HepG2 (cell line): ENCODE measurements around the gene RPL3.

Experiments
- CTCF ChIP-seq: sonication (generic); formaldehyde crosslinking; IDR thresholded peaks from 2 replicates; pipeline ENCODE4 v1.5.0; 2020; ENCODE audit warnings: mild to moderate bottlenecking, missing genetic modification reagents, moderate library complexity
- MAFF ChIP-seq: IDR thresholded peaks from 2 replicates; pipeline ENCODE4 v1.6.1; 2011; ENCODE audit warnings: low read depth, low read length, improper control_type of control experiment
- UBTF ChIP-seq: sonication (generic); formaldehyde crosslinking; IDR thresholded peaks from 2 replicates; pipeline ENCODE4 v1.4.0; 2020; ENCODE audit warnings: mild to moderate bottlenecking, missing genetic modification reagents
- TF ChIP-seq, protein P1 (sequence below): IDR thresholded peaks from 2 replicates; pipeline ENCODE4 v1.6.1; 2016; ENCODE audit warnings: mild to moderate bottlenecking
- TF ChIP-seq, protein P2 (sequence below): sonication (generic); formaldehyde crosslinking; IDR thresholded peaks from 2 replicates; pipeline ENCODE4 v1.8.0; 2022; ENCODE audit warnings: mild to moderate bottlenecking, missing genetic modification reagents, borderline replicate concordance

DNA sequence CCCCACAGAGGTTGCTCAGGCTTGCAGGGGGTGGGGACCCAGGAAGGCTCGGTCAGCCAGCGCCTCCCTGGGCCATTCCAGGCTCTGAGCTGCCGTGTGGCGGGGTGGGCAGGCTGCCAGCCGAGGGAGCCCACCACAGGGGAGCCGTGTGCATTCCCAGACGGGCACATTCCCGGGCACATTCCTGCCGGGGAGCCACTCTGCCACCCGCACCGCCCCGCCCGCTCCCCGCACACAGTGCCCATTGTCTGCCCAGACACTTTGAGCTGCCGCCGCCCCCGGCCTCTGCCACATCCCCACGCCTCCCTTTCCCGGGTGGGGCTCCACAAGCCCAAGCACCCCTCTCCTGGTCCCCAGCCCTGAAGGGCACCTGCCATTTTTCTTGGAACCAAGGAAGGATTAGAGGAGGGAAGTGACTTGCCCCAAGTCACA is 27.4 kb downstream of the RPL3 start:
- no peak for TF ChIP-seq MAFF
- TF ChIP-seq, protein P1, sequence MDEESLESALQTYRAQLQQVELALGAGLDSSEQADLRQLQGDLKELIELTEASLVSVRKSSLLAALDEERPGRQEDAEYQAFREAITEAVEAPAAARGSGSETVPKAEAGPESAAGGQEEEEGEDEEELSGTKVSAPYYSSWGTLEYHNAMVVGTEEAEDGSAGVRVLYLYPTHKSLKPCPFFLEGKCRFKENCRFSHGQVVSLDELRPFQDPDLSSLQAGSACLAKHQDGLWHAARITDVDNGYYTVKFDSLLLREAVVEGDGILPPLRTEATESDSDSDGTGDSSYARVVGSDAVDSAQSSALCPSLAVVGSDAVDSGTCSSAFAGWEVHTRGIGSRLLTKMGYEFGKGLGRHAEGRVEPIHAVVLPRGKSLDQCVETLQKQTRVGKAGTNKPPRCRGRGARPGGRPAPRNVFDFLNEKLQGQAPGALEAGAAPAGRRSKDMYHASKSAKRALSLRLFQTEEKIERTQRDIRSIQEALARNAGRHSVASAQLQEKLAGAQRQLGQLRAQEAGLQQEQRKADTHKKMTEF (CRISPR knock-in tag), result no peak; the same call in 1 of the 2 replicates
- TF ChIP-seq, protein P2, sequence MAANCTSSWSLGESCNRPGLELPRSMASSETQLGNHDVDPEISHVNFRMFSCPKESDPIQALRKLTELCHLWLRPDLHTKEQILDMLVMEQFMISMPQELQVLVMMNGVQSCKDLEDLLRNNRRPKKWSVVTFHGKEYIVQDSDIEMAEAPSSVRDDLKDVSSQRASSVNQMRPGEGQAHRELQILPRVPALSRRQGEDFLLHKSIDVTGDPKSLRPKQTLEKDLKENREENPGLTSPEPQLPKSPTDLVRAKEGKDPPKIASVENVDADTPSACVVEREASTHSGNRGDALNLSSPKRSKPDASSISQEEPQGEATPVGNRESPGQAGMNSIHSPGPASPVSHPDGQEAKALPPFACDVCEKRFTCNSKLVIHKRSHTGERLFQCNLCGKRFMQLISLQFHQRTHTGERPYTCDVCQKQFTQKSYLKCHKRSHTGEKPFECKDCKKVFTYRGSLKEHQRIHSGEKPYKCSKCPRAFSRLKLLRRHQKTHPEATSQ, result no peak
- no peak for TF ChIP-seq CTCF (CRISPR knock-in tag)
- no peak for TF ChIP-seq UBTF
